Hepatocyte (in vitro differentiated cells): ENCODE data around the gene FYN. TPM values are rescaled to one million over a fixed set of nuclear protein-coding genes. Genes with fewer than 3 reads are reported as not detected.

Experiments
- DNase-seq: peaks from one replicate; pipeline ENCODE4 v3.0.0-alpha.2; 2016; ENCODE audit warnings: low spot score
- H2AFZ ChIP-seq: fragments of 200-600 bp; sonication (generic); 2 replicates; pipeline ENCODE4 v1.6.0; 2016; ENCODE audit warnings: antibody characterized with exemption, mild to moderate bottlenecking
- H3K27ac ChIP-seq: fragments of 200-600 bp; sonication (generic); 2 replicates; pipeline ENCODE4 v1.5.1; 2016; ENCODE audit warnings: mild to moderate bottlenecking
- H3K27me3 ChIP-seq: fragments of 200-600 bp; sonication (generic); 2 replicates; pipeline ENCODE4 v1.6.1; 2016
- H3K36me3 ChIP-seq: fragments of 200-600 bp; sonication (generic); replicated peaks from 2 replicates; pipeline ENCODE4 v1.5.1; 2016; ENCODE audit warnings: low read depth; ENCODE audit not compliant: insufficient read depth
- H3K4me1 ChIP-seq: fragments of 200-600 bp; sonication (generic); 2 replicates; pipeline ENCODE4 v1.5.1; 2016; ENCODE audit warnings: mild to moderate bottlenecking, moderate library complexity; ENCODE audit not compliant: insufficient read depth
- H3K4me2 ChIP-seq: fragments of 200-600 bp; sonication (generic); 2 replicates; pipeline ENCODE4 v1.6.0; 2016
- H3K4me3 ChIP-seq: fragments of 200-600 bp; sonication (generic); 2 replicates; pipeline ENCODE4 v1.5.1; 2016; ENCODE audit warnings: mild to moderate bottlenecking
- H3K79me2 ChIP-seq: fragments of 200-600 bp; sonication (generic); 2 replicates; pipeline ENCODE4 v1.6.0; 2017; ENCODE audit warnings: mild to moderate bottlenecking
- H3K9me2 ChIP-seq: fragments of 200-600 bp; sonication (generic); replicated peaks from 2 replicates; pipeline ENCODE4 v1.6.0; 2017; ENCODE audit warnings: mild to moderate bottlenecking; ENCODE audit not compliant: insufficient read depth
- H3K9me3 ChIP-seq: fragments of 200-600 bp; sonication (generic); 2 replicates; pipeline ENCODE4 v1.5.1; 2016; ENCODE audit warnings: low read depth, mild to moderate bottlenecking
- H4K20me1 ChIP-seq: fragments of 200-600 bp; sonication (generic); 2 replicates; pipeline ENCODE4 v1.6.0; 2016; ENCODE audit warnings: mild to moderate bottlenecking; ENCODE audit not compliant: insufficient read depth, poor library complexity, severe bottlenecking
- EZH2 ChIP-seq: fragments of 200-600 bp; sonication (generic); IDR thresholded peaks from 2 replicates; pipeline ENCODE4 v1.6.1; 2016; ENCODE audit warnings: antibody characterized with exemption, mild to moderate bottlenecking, borderline replicate concordance
- EZH2phosphoT487 ChIP-seq: fragments of 200-600 bp; sonication (generic); IDR thresholded peaks from one replicate; pipeline ENCODE4 v1.6.1; 2018; ENCODE audit warnings: antibody characterized with exemption, mild to moderate bottlenecking, low read depth, moderate library complexity; ENCODE audit not compliant: unreplicated experiment, severe bottlenecking
- WGBS: methylation state at CpG from one replicate; pipeline ENCODE4 v1.1.6; 2016; ENCODE audit warnings: low lambda C conversion rate; ENCODE audit errors: missing lambda C conversion rate; 5-methylcytosine and 5-hydroxymethylcytosine counted together
- polyA plus RNA-seq: library from polyadenylated mRNA; unstranded; fragments of >200 nt; fragmentation: Nextera tagmentation; extraction: Ambion mirVana; gene quantifications from 2 replicates; pipeline ENCODE4 v1.2.1, GENCODE V29; 2016
- total RNA-seq: library from RNA; depleted of rRNA; stranded (reverse); fragments of >200 nt; gene quantifications from 2 replicates; pipeline ENCODE4 v1.2.3, GENCODE V29; 2014
- TF ChIP-seq, protein P1 (sequence below): fragments of 200-600 bp; sonication (generic); IDR thresholded peaks from 2 replicates; pipeline ENCODE4 v1.5.1; 2016; ENCODE audit warnings: antibody characterized with exemption, mild to moderate bottlenecking; ENCODE audit not compliant: poor library complexity

FYN gene
- total and polyA plus RNA-seq, 2 experiments from 2014 or later: 40.0 to 70.1 TPM

DNA sequence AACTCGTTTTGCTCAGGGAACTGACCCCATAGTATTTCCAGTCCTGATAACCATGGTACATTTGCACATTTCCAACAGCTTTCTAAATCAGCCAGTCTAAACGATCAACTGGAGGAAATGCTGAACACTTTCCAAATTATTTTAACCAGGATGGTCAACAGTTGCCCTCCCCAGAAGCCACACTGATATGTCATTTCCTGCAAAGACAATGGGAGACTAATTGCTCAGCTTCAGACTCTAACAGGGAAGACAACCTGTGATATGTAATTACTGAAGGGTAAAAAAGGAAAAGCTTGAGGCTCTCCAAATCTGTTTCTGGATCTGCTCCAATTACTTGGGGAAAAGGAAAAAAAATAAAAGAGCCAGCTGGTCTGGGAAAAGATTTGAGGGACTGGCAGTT, 88.8 kb downstream of the FYN start:
- no peaks in the 10 kb centered on the region for H3K36me3 ChIP-seq
- H3K4me2 ChIP-seq: no peak overlapping the region
- no peak overlapping the region for H3K4me3 ChIP-seq
- H3K27me3 ChIP-seq: no peaks in the 10 kb centered on the region
- DNase-seq: no peak
- TF ChIP-seq EZH2phosphoT487 (no peak), EZH2 (no peak)
- TF ChIP-seq, protein P1, sequence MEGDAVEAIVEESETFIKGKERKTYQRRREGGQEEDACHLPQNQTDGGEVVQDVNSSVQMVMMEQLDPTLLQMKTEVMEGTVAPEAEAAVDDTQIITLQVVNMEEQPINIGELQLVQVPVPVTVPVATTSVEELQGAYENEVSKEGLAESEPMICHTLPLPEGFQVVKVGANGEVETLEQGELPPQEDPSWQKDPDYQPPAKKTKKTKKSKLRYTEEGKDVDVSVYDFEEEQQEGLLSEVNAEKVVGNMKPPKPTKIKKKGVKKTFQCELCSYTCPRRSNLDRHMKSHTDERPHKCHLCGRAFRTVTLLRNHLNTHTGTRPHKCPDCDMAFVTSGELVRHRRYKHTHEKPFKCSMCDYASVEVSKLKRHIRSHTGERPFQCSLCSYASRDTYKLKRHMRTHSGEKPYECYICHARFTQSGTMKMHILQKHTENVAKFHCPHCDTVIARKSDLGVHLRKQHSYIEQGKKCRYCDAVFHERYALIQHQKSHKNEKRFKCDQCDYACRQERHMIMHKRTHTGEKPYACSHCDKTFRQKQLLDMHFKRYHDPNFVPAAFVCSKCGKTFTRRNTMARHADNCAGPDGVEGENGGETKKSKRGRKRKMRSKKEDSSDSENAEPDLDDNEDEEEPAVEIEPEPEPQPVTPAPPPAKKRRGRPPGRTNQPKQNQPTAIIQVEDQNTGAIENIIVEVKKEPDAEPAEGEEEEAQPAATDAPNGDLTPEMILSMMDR: no peak
- no peaks in the 10 kb centered on the region for H3K9me2 ChIP-seq
- peaks cover 29% of the 10 kb centered on the region for H3K4me1 ChIP-seq
- H2AFZ ChIP-seq: no peak overlapping the region
- H3K27ac ChIP-seq: no peak overlapping the region
- peaks cover 3% of the 10 kb centered on the region for H3K79me2 ChIP-seq
- no peaks in the 10 kb centered on the region for H4K20me1 ChIP-seq
- no peaks in the 10 kb centered on the region for H3K9me3 ChIP-seq
- 46% methylated on average over 2 of the region's 2 CpGs for WGBS

DNA sequence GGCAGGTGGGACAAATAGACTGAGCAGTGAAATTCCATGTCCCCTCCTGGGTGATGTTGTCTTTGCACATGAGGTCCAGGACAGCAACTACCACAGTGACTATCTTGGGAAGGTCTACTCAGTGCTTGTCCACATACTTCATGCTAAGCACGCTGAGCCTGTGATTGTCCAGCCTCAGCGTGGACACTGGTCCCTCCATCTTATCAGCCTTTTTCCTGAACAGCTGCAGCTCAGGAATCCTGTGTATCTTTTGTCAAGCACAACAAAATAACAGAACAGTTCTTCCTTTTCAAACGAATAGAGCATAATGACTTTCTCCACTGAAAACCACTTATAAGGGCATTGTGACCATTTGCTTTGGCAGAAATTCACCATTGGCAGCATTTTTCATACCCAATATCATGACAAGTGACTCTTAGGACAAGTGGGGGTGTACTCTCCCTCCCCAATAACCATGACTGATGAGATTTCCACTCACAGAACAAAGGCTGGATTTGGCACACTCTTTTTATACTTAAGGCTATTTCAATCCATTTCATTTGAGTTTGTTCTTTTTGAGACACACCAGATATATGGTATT, 90.3 kb downstream of the FYN start:
- TF ChIP-seq EZH2phosphoT487 (no peak), EZH2 (no peak)
- TF ChIP-seq, protein P1: no peak
- peaks cover 22% of the 10 kb centered on the region for H3K4me1 ChIP-seq
- no peaks in the 10 kb centered on the region for H3K27me3 ChIP-seq
- no peaks in the 10 kb centered on the region for H3K9me3 ChIP-seq
- no peaks in the 10 kb centered on the region for H3K36me3 ChIP-seq
- H3K9me2 ChIP-seq: no peaks in the 10 kb centered on the region
- no peak overlapping the region for H3K4me2 ChIP-seq
- H3K4me3 ChIP-seq: no peak overlapping the region
- WGBS: 87% methylated on average over 3 of the region's 3 CpGs
- no peak overlapping the region for H3K27ac ChIP-seq
- no peak overlapping the region for H2AFZ ChIP-seq
- no peaks in the 10 kb centered on the region for H3K79me2 ChIP-seq
- no peaks in the 10 kb centered on the region for H4K20me1 ChIP-seq
- no peak for DNase-seq

DNA sequence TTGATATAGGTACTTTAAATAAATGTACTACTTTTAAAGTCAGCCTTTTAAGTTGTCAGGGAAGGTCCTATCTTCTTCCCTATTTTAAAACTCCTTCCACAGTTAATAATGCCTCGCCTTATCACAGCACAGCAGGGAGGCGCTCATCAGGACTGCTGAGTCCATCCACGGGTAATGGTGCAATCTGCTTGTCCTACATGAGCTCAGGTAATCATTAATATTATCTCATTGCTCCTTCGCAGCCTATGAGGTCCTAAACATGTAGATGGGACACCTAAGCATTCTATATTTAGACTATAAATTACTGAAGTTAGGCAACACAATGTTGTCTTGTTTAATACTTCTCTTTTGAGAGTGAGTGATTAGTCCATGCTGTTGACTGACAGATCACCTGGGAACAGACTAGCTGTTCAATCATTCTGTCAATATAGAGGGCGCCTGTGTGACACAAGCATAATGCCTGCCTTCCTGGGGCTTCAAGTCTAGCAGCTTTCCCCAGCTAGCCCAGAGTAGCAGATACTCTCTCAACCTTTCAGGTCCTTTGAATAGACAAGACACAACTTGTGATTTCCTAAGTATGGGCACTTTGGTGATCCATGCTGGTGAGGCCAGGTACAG, 91.0 kb downstream of the FYN start:
- Histone ChIP-seq H3K9me2 (no peaks in the 10 kb centered on the region), H3K79me2 (no peaks in the 10 kb centered on the region), H4K20me1 (no peaks in the 10 kb centered on the region), H3K4me2 (no peak overlapping the region), H3K4me1 (peaks cover 22% of the 10 kb centered on the region), H3K36me3 (no peaks in the 10 kb centered on the region), H3K9me3 (no peaks in the 10 kb centered on the region), H3K4me3 (no peak overlapping the region), H2AFZ (no peak overlapping the region), H3K27ac (peak overlapping the region; percentile 84), H3K27me3 (no peaks in the 10 kb centered on the region)
- WGBS: 79% methylated on average over 5 of the region's 5 CpGs
- TF ChIP-seq, protein P1: no peak
- TF ChIP-seq EZH2phosphoT487 (no peak), EZH2 (no peak)
- DNase-seq: peak; percentile 37
